ENCODE results near the gene P2RX6. TPM values are rescaled to one million over a fixed set of nuclear protein-coding genes. Genes with fewer than 3 reads are reported as not detected.

Gene P2RX6
- total RNA-seq, 1 donor from 2014 or later: not detected

- H3K4me3 ChIP-seq (ENCODE audit: low read depth, low read length): no peak overlapping the region
Observed at GRCh38 chr22:21042978-21043859, 28.3 kb downstream of the P2RX6 start.

DNA sequence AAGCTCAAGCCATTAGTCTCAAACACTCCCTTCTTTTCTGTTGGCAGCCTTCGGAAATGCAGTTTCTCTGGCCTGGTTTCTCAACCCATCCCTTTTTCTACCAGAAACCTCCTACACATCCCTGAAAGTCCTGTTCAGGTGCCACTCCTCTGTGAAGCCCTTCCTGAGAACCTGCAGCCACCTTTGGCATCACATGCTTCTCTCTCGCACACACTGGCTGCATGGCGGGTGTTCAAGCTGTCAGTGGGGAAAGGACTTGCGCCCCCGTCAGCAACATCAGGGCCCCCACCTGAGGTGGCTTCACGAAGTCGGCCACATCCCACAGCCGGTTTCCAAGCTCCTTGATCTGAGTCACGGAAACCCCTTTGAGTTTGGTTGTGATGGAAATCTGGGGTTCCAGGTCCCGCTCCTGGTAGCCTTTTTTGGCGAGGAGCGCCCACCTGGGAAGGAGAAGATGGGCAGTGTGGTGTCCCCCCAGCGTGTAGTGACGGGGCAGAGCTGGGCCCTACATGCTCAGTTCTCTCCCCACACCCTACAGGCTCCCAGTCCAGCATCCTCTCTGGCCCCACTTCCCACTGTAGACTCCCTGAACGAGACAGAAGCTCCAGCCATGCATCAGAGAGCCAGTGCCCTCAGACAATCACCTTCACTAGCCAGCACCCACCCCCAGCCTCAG, 29.0 kb downstream of the P2RX6 start:
- no peak for TF ChIP-seq CTCF (conservative IDR thresholded peaks at IDR 0.05; ENCODE audit: low read depth, low read length)
- no peak for DNase-seq (ENCODE audit: low read depth)
- no peak overlapping the region for H3K4me3 ChIP-seq (ENCODE audit: low read depth, low read length)

More at GRCh38 chr22:21042978-21043859, 28.3 kb downstream of the P2RX6 start:
- no peak for DNase-seq (ENCODE audit: low read depth)
- no peak for TF ChIP-seq CTCF (conservative IDR thresholded peaks at IDR 0.05; ENCODE audit: low read depth, low read length)

GRCh38 chr22:21044931-21045584, 30.1 kb downstream of the P2RX6 start:
- no peak for DNase-seq (ENCODE audit: low read depth)
- no peak for TF ChIP-seq CTCF (conservative IDR thresholded peaks at IDR 0.05; ENCODE audit: low read depth, low read length)
- peak overlapping the region; percentile 28 for H3K4me3 ChIP-seq (ENCODE audit: low read depth, low read length)

GRCh38 chr22:21045585-21046294, 30.8 kb downstream of the P2RX6 start, which contains the start of gene LRRC74B:
Gene LRRC74B (plus strand): TSS chr22:21045946. CDS start chr22:21045987, 41 bp downstream.
- DNase-seq (ENCODE audit: low read depth): peak; percentile 13
- no peak for TF ChIP-seq CTCF (conservative IDR thresholded peaks at IDR 0.05; ENCODE audit: low read depth, low read length)
- H3K4me3 ChIP-seq (ENCODE audit: low read depth, low read length): peak within 1 kb of the TSS; percentile 53

GRCh38 chr22:21047035-21047661, 32.2 kb downstream of the P2RX6 start:
- H3K4me3 ChIP-seq (ENCODE audit: low read depth, low read length): no peak overlapping the region

More at GRCh38 chr22:21047035-21047661, 32.2 kb downstream of the P2RX6 start:
- DNase-seq (ENCODE audit: low read depth): no peak
- no peak for TF ChIP-seq CTCF (conservative IDR thresholded peaks at IDR 0.05; ENCODE audit: low read depth, low read length)

Measured in epithelial cell of proximal tubule (primary cell).